ENCODE results near the gene PLXNB3. TPM values are rescaled to one million over a fixed set of nuclear protein-coding genes. Genes with fewer than 3 reads are reported as not detected.

PLXNB3 gene
- total RNA-seq, 4 donors from 2014 or later, result 3.2 to 13.2 (median 10.2) TPM

GRCh38 chrX:153773218-153773611 is 9.2 kb downstream of the PLXNB3 start:
- TF ChIP-seq CTCF (IDR thresholded peaks at IDR 0.05), result no peak
- DNase-seq (ENCODE audit: low spot score), result no peak

GRCh38 chrX:153773741-153774575 is 9.9 kb downstream of the PLXNB3 start:
- ATAC-seq (ENCODE audit: low FRiP score) (no peak), DNase-seq (ENCODE audit: low spot score) (no peak)
- TF ChIP-seq CTCF (IDR thresholded peaks at IDR 0.05), result no peak

More at GRCh38 chrX:153773218-153773611, 9.2 kb downstream of the PLXNB3 start:
- ATAC-seq (ENCODE audit: low FRiP score), result no peak

GRCh38 chrX:153774576-153775292 is 10.7 kb downstream of the PLXNB3 start:
- TF ChIP-seq CTCF (IDR thresholded peaks at IDR 0.05), result no peak
- DNase-seq (ENCODE audit: low spot score), result no peak
- no peak for ATAC-seq (ENCODE audit: low FRiP score)

- ATAC-seq (ENCODE audit: low FRiP score) (no peak), DNase-seq (ENCODE audit: low spot score) (no peak)
- no peak for TF ChIP-seq CTCF (IDR thresholded peaks at IDR 0.05)
Measured at GRCh38 chrX:153775293-153776119, 11.5 kb downstream of the PLXNB3 start.

- ATAC-seq (ENCODE audit: low FRiP score) (no peak), DNase-seq (ENCODE audit: low spot score) (no peak)
- TF ChIP-seq CTCF (IDR thresholded peaks at IDR 0.05), result no peak
Measured at GRCh38 chrX:153776120-153776599, 12.1 kb downstream of the PLXNB3 start.

- DNase-seq (ENCODE audit: low spot score) (no peak), ATAC-seq (ENCODE audit: low FRiP score) (no peak)
- TF ChIP-seq CTCF (IDR thresholded peaks at IDR 0.05), result no peak
Measured at GRCh38 chrX:153776611-153777045, 12.6 kb downstream of the PLXNB3 start.

All from omental fat pad (tissue), 4 donors.